Measurements from ENCODE around the gene KLHL5.

The KLHL5 gene

DNA sequence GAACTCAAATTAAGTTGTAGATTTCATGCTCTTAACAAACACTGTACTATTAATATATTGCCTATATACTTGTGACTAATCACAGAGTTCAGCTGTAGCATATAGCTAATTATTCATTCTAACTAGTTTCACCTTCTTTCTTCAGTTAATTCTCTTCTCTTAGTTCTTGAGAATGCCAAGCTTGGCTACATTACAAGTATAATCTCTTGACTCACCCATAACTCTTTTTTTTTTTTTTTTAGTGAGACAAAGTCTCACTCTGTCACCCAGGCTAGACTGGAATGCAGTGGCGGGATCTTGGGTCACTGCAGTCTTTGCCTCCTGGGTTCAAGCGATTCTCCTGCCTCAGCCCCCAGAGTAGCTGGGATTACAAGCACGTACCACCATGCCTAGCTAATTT is 5.4 kb downstream of the KLHL5 start:
- H3K18ac ChIP-seq (ENCODE audit: low read depth in 1 of 2, low read length in 2 of 2), result no peak overlapping the region
- no peaks in the 10 kb centered on the region for H3K4me1 ChIP-seq (ENCODE audit: control insufficient read depth, insufficient read depth, low read depth, low read length)
- no peak overlapping the region for H3K27ac ChIP-seq (ENCODE audit: low read length, poor library complexity, severe bottlenecking)
- H3K79me1 ChIP-seq (replicated peaks; ENCODE audit: low read length, poor library complexity, severe bottlenecking), result peaks cover 13% of the 10 kb centered on the region
- no peak overlapping the region for H4K8ac ChIP-seq (ENCODE audit: low read length)
- no peak overlapping the region for H2AFZ ChIP-seq (ENCODE audit: low read depth, low read length)
- no peak overlapping the region for H2AK5ac ChIP-seq (ENCODE audit: low read length, severe bottlenecking)
- H3K4ac ChIP-seq (ENCODE audit: low read depth in 1 of 2, low read length in 2 of 2), result no peak overlapping the region
- peaks cover 0 to 3% of the 10 kb centered on the region in 2 experiments for H3K36me3 ChIP-seq (ENCODE audit: control insufficient read depth in 1 of 2, insufficient read depth in 2 of 2, low read depth in 1 of 2, low read length in 2 of 2)
- H3K27me3 ChIP-seq (ENCODE audit: control insufficient read depth in 1 of 2, insufficient read depth in 1 of 2, low read length in 2 of 2), result no peaks in the 10 kb centered on the region
- 100% methylated on average over 3 of the region's 3 CpGs for WGBS
- no peak overlapping the region for H3K4me3 ChIP-seq (ENCODE audit: insufficient read depth in 1 of 2, low read depth in 1 of 2, low read length in 2 of 2)
- no peak overlapping the region for H4K91ac ChIP-seq (ENCODE audit: low read length)
- no peak overlapping the region for H2BK120ac ChIP-seq (ENCODE audit: low read depth, low read length)
- H2BK5ac ChIP-seq (ENCODE audit: low read depth, low read length, poor library complexity, severe bottlenecking), result no peak overlapping the region
- no peak overlapping the region for H3K14ac ChIP-seq (ENCODE audit: low read length in 2 of 2)
- no peaks in the 10 kb centered on the region for H3K9me3 ChIP-seq (ENCODE audit: control insufficient read depth, low read length)
- no peak overlapping the region for H2BK15ac ChIP-seq (ENCODE audit: low read depth, poor library complexity, severe bottlenecking)
- H3K4me2 ChIP-seq (ENCODE audit: low read length, poor library complexity, severe bottlenecking), result no peak overlapping the region
- no peak overlapping the region for H3K9ac ChIP-seq (ENCODE audit: low read length)
- no peak overlapping the region for H3K23ac ChIP-seq (ENCODE audit: low read length in 2 of 2)
- DNase-seq, result no peak
- H2BK12ac ChIP-seq (ENCODE audit: low read length in 2 of 2), result no peak overlapping the region

DNA sequence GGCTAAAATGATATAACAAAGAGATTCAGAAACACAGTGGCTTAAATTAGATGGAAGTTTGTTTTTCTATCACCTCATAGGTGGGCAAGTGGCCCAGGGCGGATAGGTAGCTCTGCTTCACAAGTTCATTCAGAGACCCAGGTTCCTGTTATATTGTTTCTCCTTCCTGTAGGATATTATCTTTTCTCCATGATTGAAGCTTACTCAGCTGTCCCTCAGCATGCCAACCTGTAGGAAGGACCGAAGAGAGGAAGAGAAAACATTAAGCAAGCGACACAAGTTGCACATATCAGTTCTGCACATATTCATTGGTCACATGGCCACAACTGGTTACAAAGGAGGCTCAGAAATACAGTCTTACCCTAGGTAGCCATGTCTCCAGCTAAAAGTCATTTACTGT is 6.9 kb downstream of the KLHL5 start:
- H3K79me1 ChIP-seq (replicated peaks; ENCODE audit: low read length, poor library complexity, severe bottlenecking), result peaks cover 10% of the 10 kb centered on the region
- H3K23ac ChIP-seq (ENCODE audit: low read length in 2 of 2), result no peak overlapping the region
- no peak overlapping the region for H3K4me3 ChIP-seq (ENCODE audit: insufficient read depth in 1 of 2, low read depth in 1 of 2, low read length in 2 of 2)
- H4K8ac ChIP-seq (ENCODE audit: low read length), result no peak overlapping the region
- DNase-seq, result no peak
- no peak overlapping the region for H3K4me2 ChIP-seq (ENCODE audit: low read length, poor library complexity, severe bottlenecking)
- H3K9ac ChIP-seq (ENCODE audit: low read length), result no peak overlapping the region
- peaks cover 0 to 3% of the 10 kb centered on the region in 2 experiments for H3K36me3 ChIP-seq (ENCODE audit: control insufficient read depth in 1 of 2, insufficient read depth in 2 of 2, low read depth in 1 of 2, low read length in 2 of 2)
- no peak overlapping the region for H2BK5ac ChIP-seq (ENCODE audit: low read depth, low read length, poor library complexity, severe bottlenecking)
- H3K18ac ChIP-seq (ENCODE audit: low read depth in 1 of 2, low read length in 2 of 2), result no peak overlapping the region
- H2BK120ac ChIP-seq (ENCODE audit: low read depth, low read length), result no peak overlapping the region
- WGBS, result 98% methylated on average over 3 of the region's 3 CpGs
- no peaks in the 10 kb centered on the region for H3K27me3 ChIP-seq (ENCODE audit: control insufficient read depth in 1 of 2, insufficient read depth in 1 of 2, low read length in 2 of 2)
- H3K4me1 ChIP-seq (ENCODE audit: control insufficient read depth, insufficient read depth, low read depth, low read length), result no peaks in the 10 kb centered on the region
- H4K91ac ChIP-seq (ENCODE audit: low read length), result no peak overlapping the region
- H3K9me3 ChIP-seq (ENCODE audit: control insufficient read depth, low read length), result no peaks in the 10 kb centered on the region
- H2BK12ac ChIP-seq (ENCODE audit: low read length in 2 of 2), result no peak overlapping the region
- H3K27ac ChIP-seq (ENCODE audit: low read length, poor library complexity, severe bottlenecking), result no peak overlapping the region
- H2AK5ac ChIP-seq (ENCODE audit: low read length, severe bottlenecking), result no peak overlapping the region
- no peak overlapping the region for H3K14ac ChIP-seq (ENCODE audit: low read length in 2 of 2)
- no peak overlapping the region for H2BK15ac ChIP-seq (ENCODE audit: low read depth, poor library complexity, severe bottlenecking)
- no peak overlapping the region for H3K4ac ChIP-seq (ENCODE audit: low read depth in 1 of 2, low read length in 2 of 2)
- H2AFZ ChIP-seq (ENCODE audit: low read depth, low read length), result no peak overlapping the region

DNA sequence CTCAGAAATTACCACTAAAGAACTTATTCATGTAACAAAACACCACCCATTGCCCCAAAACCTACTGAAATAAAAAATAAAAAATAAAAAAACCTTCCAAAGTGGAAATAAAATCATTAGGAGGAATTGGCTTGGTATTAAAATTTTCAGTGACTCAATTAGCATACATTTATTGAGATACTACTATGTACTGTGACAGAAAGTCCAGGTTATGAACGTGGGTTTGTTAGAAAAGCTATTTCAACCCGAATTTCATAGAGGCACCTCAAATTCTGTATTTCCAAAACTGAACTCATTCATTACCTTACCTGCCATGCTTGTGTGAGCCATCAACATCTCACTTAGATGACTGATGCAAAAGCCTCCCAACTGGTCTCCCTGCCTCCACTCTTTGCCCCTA is 16.8 kb downstream of the KLHL5 start:
- no peak overlapping the region for H2BK12ac ChIP-seq (ENCODE audit: low read length in 2 of 2)
- DNase-seq, result no peak
- WGBS, result 94% methylated on average over 2 of the region's 2 CpGs
- no peak overlapping the region for H3K4ac ChIP-seq (ENCODE audit: low read depth in 1 of 2, low read length in 2 of 2)
- no peak overlapping the region for H2AK5ac ChIP-seq (ENCODE audit: low read length, severe bottlenecking)
- H2BK5ac ChIP-seq (ENCODE audit: low read depth, low read length, poor library complexity, severe bottlenecking), result no peak overlapping the region
- H3K79me1 ChIP-seq (replicated peaks; ENCODE audit: low read length, poor library complexity, severe bottlenecking), result peaks cover 12% of the 10 kb centered on the region
- no peak overlapping the region for H3K27ac ChIP-seq (ENCODE audit: low read length, poor library complexity, severe bottlenecking)
- H4K8ac ChIP-seq (ENCODE audit: low read length), result no peak overlapping the region
- H3K9me3 ChIP-seq (ENCODE audit: control insufficient read depth, low read length), result no peaks in the 10 kb centered on the region
- H2BK15ac ChIP-seq (ENCODE audit: low read depth, poor library complexity, severe bottlenecking), result no peak overlapping the region
- H3K36me3 ChIP-seq (ENCODE audit: control insufficient read depth in 1 of 2, insufficient read depth in 2 of 2, low read depth in 1 of 2, low read length in 2 of 2), result peaks cover 2 to 26% of the 10 kb centered on the region in 2 experiments
- no peak overlapping the region for H4K91ac ChIP-seq (ENCODE audit: low read length)
- H3K14ac ChIP-seq (ENCODE audit: low read length in 2 of 2), result no peak overlapping the region
- H2AFZ ChIP-seq (ENCODE audit: low read depth, low read length), result no peak overlapping the region
- H3K4me2 ChIP-seq (ENCODE audit: low read length, poor library complexity, severe bottlenecking), result no peak overlapping the region
- no peak overlapping the region for H3K4me3 ChIP-seq (ENCODE audit: insufficient read depth in 1 of 2, low read depth in 1 of 2, low read length in 2 of 2)
- no peaks in the 10 kb centered on the region for H3K27me3 ChIP-seq (ENCODE audit: control insufficient read depth in 1 of 2, insufficient read depth in 1 of 2, low read length in 2 of 2)
- no peaks in the 10 kb centered on the region for H3K4me1 ChIP-seq (ENCODE audit: control insufficient read depth, insufficient read depth, low read depth, low read length)
- no peak overlapping the region for H3K18ac ChIP-seq (ENCODE audit: low read depth in 1 of 2, low read length in 2 of 2)
- no peak overlapping the region for H2BK120ac ChIP-seq (ENCODE audit: low read depth, low read length)
- H3K9ac ChIP-seq (ENCODE audit: low read length), result no peak overlapping the region
- no peak overlapping the region for H3K23ac ChIP-seq (ENCODE audit: low read length in 2 of 2)

DNA sequence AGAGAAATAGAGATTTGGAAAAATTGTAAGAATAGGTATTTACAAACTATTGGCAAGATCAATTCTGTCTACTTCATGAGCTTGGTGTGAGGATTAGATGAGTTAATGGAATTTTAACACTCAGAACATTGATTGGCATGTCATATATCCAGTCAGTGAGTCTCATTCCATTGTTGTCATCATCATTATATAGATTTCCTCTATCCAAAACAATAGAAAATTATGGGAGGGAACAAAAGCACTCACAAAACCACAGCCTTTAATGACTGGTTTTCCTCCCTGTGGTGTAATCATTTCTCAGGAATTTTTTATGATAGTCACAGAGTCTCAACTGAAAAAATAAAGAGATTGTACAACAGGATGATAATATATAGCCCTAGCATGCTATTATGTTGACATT is 21.1 kb downstream of the KLHL5 start:
- Histone ChIP-seq H3K4ac (ENCODE audit: low read depth in 1 of 2, low read length in 2 of 2) (no peak overlapping the region), H3K4me1 (ENCODE audit: control insufficient read depth, insufficient read depth, low read depth, low read length) (no peaks in the 10 kb centered on the region), H3K18ac (ENCODE audit: low read depth in 1 of 2, low read length in 2 of 2) (no peak overlapping the region), H4K91ac (ENCODE audit: low read length) (no peak overlapping the region), H2BK15ac (ENCODE audit: low read depth, poor library complexity, severe bottlenecking) (no peak overlapping the region), H3K9me3 (ENCODE audit: control insufficient read depth, low read length) (no peaks in the 10 kb centered on the region), H2BK120ac (ENCODE audit: low read depth, low read length) (no peak overlapping the region), H3K79me1 (replicated peaks; ENCODE audit: low read length, poor library complexity, severe bottlenecking) (peaks cover 9% of the 10 kb centered on the region), H3K27ac (ENCODE audit: low read length, poor library complexity, severe bottlenecking) (no peak overlapping the region), H2BK12ac (ENCODE audit: low read length in 2 of 2) (no peak overlapping the region), H3K4me3 (ENCODE audit: insufficient read depth in 1 of 2, low read depth in 1 of 2, low read length in 2 of 2) (no peak overlapping the region), H3K4me2 (ENCODE audit: low read length, poor library complexity, severe bottlenecking) (no peak overlapping the region), H2AK5ac (ENCODE audit: low read length, severe bottlenecking) (no peak overlapping the region), H4K8ac (ENCODE audit: low read length) (no peak overlapping the region), H3K36me3 (ENCODE audit: control insufficient read depth in 1 of 2, insufficient read depth in 2 of 2, low read depth in 1 of 2, low read length in 2 of 2) (peaks cover 2 to 32% of the 10 kb centered on the region in 2 experiments), H3K23ac (ENCODE audit: low read length in 2 of 2) (no peak overlapping the region), H2AFZ (ENCODE audit: low read depth, low read length) (no peak overlapping the region), H3K9ac (ENCODE audit: low read length) (no peak overlapping the region), H3K27me3 (ENCODE audit: control insufficient read depth in 1 of 2, insufficient read depth in 1 of 2, low read length in 2 of 2) (no peaks in the 10 kb centered on the region), H2BK5ac (ENCODE audit: low read depth, low read length, poor library complexity, severe bottlenecking) (no peak overlapping the region), H3K14ac (ENCODE audit: low read length in 2 of 2) (no peak overlapping the region)
- no peak for DNase-seq
